Measurements from ENCODE around the gene CADPS2.
"Not testable (repeated sequence)": the region's sequence is repeated elsewhere in the genome, so short reads cannot be mapped to it uniquely, and the experiment has no call there.

The CADPS2 gene

DNA sequence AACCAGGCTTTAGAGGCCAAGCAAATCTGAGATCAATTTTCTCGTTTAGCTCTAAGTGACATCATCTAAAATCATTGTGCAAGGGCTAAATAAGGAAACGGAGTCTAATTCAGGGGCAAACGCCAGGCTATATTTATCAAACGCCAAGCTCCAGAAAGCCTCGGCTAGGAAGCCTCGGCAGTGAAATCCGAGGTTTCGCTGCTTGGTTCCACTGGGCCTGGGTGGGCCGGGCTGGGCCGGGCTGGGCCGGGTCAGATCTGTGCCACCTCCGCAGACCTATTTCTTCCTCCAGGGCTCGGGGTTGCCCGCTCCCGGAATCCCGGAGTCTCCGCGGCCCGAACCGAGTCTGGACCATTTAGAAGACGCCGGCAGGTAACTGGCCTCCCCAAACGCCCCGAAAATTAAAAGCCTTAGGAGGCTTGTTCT, 581.3 kb downstream of the CADPS2 start:
- DNase-seq = no peak

DNA sequence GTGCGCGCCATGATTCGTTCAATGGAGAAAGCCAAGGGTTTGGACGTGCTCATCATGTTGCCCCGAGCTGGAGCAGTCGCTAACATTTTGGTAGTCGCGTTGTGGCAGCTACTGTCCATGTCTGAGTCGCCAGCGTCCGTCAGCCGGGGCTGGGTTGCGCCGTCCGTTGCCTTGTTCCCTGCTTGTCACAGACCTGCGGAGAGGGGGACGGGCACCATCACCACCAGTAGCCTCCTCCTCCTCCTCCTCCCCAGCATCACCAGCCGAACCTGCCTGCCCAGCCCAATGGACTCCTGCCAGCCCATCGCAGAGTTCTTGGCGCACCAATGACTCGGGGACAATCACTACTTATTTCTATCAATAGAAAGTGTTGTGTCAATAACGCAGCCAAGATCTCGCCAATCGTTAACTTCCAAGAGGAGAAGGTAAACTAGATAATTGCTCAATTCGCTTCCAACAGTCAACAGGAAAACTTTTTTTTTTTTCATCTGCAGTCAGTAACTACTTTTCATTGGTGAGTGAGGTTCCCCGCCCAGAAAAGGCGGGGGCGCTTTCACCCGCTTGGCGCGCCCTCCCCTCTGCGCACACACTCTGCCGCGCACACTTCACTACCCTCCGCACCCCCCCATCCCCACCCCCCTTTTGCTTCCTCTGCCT, 581.8 kb downstream of the CADPS2 start, which contains the start of gene FEZF1:
Gene FEZF1, minus strand, starts transcription at position 432 of the 657 bp plus-strand sequence. Its CDS starts 313 bp downstream, at position 119.
- peak; percentile 22 for DNase-seq

DNA sequence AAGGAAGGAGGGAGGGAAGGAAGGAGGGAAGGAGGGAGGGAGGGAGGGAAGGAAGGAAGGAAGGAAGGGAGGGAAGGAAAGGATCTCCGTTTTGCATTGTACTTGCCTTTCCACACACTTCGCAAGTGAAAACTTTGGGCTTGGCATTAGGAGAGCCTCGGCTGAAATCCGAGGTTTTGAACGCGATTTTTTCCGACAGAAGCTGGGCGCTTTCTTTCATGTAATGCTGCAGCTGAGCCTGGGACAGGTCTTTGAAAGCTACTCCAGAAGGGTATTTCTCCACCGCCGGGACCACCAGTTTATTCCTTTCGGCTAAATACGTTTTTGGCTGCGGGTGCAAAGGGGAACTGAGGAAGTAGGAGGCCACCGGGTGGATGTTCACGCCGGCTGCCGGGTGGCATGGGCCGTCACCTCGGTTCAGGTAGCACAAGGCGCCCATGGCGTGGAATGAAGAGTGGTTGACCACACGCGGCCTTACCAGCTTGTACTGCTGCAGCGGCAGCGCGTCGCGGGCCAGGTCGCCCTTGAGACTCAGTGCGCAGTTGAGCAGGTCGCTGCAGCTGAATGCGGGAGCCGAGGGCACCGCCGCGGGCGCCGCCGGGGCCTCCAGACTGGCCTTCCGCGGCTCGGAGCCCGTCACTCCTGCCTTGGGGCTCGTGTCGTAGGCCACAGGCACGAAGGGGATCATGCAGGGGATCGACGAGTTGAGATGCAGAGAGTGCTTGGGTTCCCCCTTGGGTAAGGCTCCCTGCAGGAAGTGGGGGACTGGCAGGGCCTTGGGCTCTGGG, 582.5 kb downstream of the CADPS2 start:
- DNase-seq = no peak

DNA sequence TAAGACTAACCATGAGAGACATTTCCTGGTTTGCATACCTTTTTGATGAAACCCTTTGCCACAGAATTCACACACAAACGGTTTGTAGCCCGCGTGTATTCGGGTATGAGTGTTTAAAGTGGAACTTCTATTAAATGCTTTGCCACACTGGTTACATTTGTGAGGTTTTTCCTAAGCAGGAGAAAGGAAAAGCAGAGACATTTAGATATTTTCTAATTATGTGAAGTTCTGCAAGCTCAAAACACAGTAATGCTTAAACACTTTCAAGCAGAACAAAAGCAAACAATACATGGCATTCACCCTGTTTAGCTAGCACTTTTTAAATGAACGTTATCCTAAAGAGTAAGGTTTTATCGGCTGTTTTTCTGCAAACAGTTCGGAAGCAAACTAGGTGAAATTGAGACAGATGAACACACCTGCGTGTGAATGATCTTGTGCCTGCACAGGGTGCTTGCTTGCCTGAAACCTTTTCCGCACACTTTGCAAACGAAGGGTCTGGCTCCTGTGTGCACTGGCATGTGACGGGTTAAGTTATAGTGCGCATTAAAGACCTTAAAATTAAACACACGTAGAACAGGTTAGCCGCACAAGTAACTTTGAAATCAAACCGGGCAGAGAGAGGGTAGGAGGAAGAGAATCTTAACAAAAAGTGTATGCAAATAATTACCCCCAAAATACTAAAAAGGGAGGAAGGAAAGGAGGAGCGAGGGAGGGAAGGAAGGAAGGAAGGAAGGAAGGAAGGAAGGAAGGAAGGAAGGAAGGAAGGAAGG, 583.3 kb downstream of the CADPS2 start:
- no peak for DNase-seq

DNA sequence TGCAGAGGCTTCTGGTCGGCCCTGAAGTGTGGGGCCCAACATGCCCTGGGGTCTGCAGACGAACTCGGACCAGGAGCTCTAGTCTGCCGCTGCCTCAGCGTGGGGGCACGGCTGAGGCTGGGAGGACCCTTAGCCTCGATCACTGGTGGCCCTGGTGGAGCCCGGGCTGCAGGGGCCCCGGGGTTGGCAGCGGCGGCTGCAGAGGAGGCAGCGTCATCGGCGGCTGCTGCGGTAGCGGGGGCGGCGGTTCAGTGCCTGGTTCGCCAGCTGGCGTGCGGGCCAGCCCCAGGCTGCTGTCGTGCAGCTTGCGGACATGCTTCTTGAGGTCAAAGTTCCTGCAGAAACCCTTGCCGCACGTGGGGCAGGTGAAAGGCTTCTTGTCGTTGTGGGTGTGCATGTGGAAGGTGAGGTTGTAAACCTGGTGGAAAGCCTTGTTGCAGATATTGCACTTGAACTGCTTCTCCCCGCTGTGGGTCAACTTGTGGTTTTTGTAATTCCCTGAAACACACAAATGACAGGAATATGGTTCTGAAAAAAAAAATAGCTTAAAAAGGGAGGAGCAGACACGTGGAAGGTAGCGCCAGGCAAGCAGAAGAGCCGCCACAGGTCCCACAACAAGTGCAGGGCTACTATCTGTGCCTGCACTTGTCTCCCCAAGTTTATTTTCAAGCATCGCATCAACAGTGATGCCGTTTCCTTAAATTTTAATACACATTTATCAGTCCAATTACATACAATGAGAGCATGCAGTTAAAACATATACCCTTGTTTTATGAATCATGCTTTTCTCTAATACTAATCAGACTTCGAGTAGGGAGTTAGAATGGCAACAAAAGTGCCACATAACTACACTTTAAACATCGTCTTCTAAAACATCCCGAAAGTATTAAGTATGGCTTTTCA, 584.2 kb downstream of the CADPS2 start:
- no peak for DNase-seq

DNA sequence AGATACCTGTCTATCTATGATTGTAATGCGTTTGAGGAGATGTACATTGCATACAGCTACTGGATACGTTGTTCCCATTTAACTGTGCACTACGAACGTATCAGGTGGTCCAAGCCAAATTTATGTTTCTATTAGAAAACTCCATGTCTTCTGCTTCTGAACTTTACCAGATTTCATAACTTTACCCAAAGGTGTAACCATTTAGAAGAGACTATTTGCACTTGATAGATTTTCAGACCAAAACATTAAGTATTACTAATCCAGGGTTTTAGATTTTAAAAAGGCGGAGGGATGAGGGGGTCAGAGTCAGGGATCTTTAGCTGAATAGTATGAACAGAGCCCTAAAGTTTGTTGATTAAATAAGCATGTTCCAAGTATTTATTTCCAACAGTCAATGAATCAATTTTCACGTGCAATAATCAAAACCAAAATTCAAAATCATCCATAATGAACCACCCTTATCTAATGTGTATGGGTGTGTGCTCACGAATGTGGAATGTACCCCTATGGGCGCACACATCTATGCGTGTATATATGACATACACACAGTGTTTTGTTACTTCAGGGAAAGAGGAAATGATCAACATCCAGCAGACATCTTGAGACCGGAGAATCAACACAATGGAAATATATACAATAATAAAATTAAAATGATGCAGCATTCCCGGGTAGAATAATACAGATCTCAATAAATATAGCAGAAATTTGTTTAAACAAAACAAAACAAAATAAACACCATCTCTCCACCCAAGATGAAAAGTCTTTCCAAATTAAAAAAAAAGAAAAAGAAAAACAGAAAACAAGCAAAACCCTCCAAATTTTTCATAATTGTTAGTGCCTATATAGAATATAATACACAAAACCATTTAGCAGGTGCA, 585.1 kb downstream of the CADPS2 start:
- no peak for DNase-seq

DNA sequence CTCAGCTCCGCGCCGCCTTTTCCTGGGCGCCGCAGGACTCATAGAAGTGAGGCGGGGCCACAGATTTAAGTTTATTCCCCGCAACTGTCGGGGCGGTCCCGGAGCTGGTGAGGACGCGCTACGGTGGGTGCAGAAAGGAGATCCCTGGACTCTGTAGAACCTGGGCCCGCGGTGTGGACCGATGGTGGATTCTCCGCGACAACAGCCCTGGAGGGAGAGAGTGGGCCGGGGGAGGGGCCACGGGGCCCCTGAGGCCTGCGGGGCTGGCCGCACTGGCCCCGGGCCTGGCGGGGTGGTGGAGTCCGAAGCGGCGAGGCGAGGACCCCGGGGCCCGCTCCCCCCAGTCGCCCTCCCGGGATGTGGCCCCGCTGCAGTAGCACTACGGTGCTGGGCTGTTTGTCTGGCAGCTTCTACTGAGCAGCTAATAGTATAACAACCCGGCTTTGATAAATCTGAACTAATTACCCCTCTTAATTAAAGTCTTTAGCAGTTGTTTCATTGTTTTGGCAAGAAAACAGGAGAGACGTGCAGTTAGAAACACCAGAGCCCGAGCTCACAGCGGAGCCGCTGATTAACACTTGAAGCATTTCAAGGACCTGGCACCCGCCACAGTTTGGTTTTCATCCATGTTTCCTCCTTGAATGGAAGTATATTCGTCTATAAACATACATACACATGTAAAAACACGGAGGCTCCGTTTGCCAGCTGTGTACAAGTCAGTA, 585.9 kb downstream of the CADPS2 start:
- no peak for DNase-seq

DNA sequence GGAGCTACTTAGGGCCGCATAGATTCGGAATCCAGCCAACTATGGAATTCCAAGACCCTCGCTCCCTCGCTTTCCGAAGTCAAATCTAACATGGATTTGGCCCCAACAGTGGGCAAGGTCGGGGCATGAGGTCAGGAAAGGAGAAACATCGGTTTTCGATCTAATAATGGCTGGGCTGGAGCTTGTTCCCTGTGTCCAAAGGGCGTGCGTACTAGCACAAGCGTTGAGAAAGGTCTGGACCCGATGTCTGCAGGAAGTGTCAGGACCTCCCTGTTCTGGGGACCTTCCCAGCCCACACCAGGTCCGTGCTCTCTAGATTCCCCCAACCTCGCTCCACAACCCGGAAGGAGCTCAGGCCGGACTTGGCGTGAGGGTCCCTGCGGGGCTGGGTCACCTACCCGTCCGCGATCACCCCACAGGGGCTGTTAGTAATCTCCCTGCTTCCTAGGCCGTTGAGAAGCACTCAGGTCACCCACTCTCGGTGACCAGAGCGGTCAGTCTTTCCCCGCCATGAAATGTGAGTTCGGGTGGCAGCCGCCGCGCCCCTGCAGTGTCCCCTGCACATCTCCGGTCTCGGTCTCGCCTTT, 586.5 kb downstream of the CADPS2 start:
- no peak for DNase-seq

DNA sequence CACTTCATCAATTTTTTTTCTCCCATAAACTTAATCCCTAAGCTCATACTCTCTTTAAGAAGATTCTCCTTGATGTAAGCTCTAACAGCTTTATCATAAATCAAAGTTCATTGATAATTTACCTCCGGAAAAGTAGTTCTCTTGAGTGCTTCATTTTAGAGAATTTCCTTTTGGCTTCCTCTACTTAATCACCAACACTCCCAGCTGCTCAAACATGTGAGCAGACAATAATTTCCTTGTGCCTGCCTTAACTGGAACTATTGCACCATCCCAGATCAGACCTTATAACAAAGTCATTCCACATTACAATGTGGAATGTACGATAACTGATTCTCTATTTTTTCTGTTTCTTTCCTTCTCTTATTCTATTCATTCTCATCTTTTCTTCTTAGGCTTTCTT, 587.6 kb downstream of the CADPS2 start:
- DNase-seq = no peak

DNA sequence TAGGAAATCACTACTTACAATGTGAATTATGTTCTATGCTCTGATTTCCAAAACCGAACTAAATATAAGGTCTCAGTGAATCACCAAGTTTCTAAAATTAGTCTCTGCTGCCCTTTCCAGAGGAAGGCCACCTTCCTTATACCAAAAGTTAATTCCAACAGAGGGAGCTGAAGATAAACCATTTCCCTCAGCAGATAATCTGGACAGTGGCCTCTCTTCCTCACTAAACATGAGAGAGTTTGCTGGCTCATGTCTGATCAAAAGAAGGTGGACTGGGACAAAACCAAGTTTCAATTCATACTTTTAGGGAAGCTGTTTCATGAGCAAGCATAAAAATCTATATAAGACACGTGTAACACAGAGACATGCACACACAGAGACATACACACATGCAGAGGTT, 588.1 kb downstream of the CADPS2 start:
- DNase-seq = no peak

DNA sequence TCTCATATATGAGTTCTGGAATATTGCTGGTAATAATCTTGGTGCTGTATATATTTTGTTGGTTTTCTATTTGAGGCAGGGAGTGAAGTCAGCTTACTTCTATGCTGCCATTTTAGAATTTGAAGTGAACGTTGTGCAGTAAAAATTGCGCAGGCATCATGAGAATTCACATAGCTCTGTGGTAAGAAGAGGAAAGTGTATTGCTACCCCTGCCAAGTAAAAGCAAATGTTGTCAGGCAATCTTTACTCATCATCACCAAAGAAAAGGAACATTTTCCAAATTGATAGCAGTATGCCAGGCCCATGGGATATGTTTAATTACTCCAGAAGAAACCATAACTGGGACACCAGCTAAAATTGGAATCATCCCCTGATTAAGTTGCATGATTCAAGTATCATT, 595.1 kb downstream of the CADPS2 start:
- DNase-seq = no peak

DNA sequence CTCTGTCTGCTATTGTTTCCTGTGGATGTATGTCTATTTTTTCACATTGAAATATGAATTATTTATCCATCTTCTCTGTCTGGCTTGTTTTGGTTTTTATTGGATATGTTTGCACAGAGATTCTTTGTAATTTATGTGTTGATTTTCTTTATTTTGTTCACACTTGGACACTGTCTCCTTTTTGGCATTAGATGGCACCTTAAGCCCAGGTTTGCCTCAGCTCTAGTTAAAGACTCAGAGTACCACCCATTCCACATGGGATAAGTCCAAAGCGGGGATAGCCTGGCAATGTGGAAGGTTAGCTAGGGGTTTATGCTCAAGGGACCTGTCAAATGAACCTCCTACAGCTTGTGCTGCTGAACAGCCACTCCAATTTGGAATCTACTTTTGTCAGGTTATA, 595.8 kb downstream of the CADPS2 start:
- no peak for DNase-seq

DNA sequence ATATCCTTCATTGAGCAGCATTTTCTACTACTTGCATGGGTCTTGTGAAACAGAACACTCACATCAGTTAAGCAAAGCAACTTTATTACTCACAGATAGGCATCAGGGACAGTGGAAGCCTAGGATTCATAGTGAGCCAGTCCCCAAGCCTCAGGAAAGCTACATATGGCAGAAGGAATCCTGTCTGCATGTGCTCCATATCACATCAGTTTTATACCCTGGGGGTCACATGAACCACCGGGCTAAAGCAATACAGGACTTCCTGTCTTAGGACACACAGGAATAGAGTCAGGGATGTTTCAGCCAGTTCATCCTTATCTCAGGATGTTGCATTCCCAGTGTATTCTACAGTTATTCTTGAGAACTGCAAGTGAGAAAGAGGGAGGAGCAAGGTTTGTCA, 596.8 kb downstream of the CADPS2 start:
- no peak for DNase-seq

DNA sequence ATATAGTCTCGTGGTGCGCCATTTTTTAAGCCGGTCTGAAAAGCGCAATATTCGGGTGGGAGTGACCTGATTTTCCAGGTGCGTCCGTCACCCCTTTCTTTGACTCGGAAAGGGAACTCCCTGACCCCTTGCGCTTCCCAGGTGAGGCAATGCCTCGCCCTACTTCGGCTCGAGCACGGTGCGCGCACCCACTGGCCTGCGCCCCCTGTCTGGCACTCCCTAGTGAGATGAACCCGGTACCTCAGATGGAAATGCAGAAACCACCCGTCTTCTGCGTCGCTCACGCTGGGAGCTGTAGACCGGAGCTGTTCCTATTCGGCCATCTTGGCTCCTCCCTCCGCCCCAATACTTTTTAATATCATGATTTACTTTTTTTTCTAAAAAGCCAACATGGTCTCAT, 601.7 kb downstream of the CADPS2 start:
- DNase-seq = not testable (repeated sequence)

DNA sequence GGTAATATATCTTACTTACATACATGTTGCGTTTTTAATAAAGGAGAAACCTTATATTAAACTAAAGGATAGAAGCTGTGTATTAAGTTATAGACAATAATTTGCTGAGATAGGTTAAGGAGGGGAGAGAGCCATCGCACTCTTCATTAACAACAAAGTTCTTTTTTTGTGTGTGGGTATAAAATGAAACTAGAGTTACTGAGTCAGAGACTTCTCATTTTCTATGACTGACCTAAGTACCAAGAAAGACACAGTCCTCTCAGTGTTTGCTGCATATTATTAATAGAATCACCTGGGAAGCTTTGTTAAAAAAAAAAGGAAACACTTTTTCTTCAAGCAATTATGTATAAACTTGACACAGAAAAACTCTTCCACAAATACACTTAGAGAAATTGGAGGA, 613.1 kb downstream of the CADPS2 start:
- no peak for DNase-seq

DNA sequence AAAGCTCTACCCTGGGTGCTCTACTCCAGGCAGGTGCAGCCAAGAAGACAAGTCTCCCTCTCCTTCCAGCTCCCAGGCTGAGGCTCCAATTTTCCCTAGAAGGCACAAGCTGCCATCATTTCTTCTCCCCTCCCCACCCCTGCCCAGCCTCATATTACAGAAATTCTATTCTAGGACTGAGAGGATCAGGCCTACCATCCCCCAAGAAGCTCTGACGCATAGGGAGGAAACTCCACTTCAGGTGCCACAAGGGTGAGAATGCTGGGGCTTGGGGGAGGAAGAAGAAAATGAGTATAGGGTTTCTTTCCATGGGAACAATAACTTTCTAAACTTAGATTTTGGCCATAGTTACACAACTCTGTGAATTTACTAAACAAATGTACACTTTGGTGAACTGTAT, 617.0 kb downstream of the CADPS2 start:
- no peak for DNase-seq

Measured in femur (tissue), 1 donor.